ENCODE data around the gene COL18A1. TPM values are rescaled to one million over a fixed set of nuclear protein-coding genes. Genes with fewer than 3 reads are reported as not detected.

The COL18A1 gene
- total RNA-seq, 1 experiment from 2014 or later, result 77.0 TPM

GRCh38 chr21:45452696-45453307, 47.8 kb downstream of the COL18A1 start:
- Histone ChIP-seq H3K4me2 (ENCODE audit: low read length) (no peak overlapping the region), H3K27me3 (ENCODE audit: low read length) (no peaks in the 10 kb centered on the region), H3K9ac (ENCODE audit: low read length) (no peak overlapping the region), H4K20me1 (ENCODE audit: low read length) (0 out of 2 replicates have a peak, but pooled peaks cover 6% of the 10 kb centered on the region), H3K79me2 (ENCODE audit: low read length) (no peaks in the 10 kb centered on the region), H3F3A (ENCODE audit: low read length, unreplicated experiment) (peaks cover 8% of the 10 kb centered on the region), H3K27ac (ENCODE audit: low read length) (no peak overlapping the region), H3K4me1 (ENCODE audit: insufficient read depth, low read length) (peaks cover 13% of the 10 kb centered on the region), H3K4me3 (ENCODE audit: low read length) (no peak overlapping the region), H3K36me3 (ENCODE audit: low read depth, low read length) (0 out of 2 replicates have a peak, but pooled peaks cover 2% of the 10 kb centered on the region), H3K9me3 (ENCODE audit: low read length) (peaks cover 3% of the 10 kb centered on the region; the same call in 1 of the 2 replicates), H2AFZ (ENCODE audit: low read length) (no peak overlapping the region), H3K9me2 (replicated peaks; ENCODE audit: low read length) (no peaks in the 10 kb centered on the region)
- ATAC-seq (no peak), DNase-seq (no peak)
- POLR2A ChIA-PET (ENCODE audit: unreplicated experiment), result no interaction called here
- CTCF ChIA-PET, result no interaction called here
- no TSS peak for BruUV-seq (replicated peaks)
- TF ChIP-seq CTCF (conservative IDR thresholded peaks at IDR 0.05; ENCODE audit: low read depth, low read length), result no peak
- TF ChIP-seq EZH2 (IDR thresholded peaks at IDR 0.05; ENCODE audit: low read length, unreplicated experiment), result no peak
- TF ChIP-seq EZH2phosphoT487 (IDR thresholded peaks at IDR 0.05; ENCODE audit: borderline replicate concordance, low read length), result no peak
- intact Hi-C loops (cut with micrococcal nuclease), result no loop called here

- TF ChIP-seq EZH2 (IDR thresholded peaks at IDR 0.05; ENCODE audit: low read length, unreplicated experiment), result no peak
- TF ChIP-seq CTCF (conservative IDR thresholded peaks at IDR 0.05; ENCODE audit: low read depth, low read length), result no peak
- TF ChIP-seq EZH2phosphoT487 (IDR thresholded peaks at IDR 0.05; ENCODE audit: borderline replicate concordance, low read length), result no peak
- no peak overlapping the region for H3K27ac ChIP-seq (ENCODE audit: low read length)
- H3K4me2 ChIP-seq (ENCODE audit: low read length), result no peak overlapping the region
Observed at GRCh38 chr21:45453308-45453950, 48.5 kb downstream of the COL18A1 start.

More at GRCh38 chr21:45453308-45453950, 48.5 kb downstream of the COL18A1 start:
- no TSS peak for BruUV-seq (replicated peaks)
- Histone ChIP-seq H2AFZ (ENCODE audit: low read length) (no peak overlapping the region), H3K27me3 (ENCODE audit: low read length) (no peaks in the 10 kb centered on the region), H3K9me2 (replicated peaks; ENCODE audit: low read length) (no peaks in the 10 kb centered on the region), H3K4me3 (ENCODE audit: low read length) (no peak overlapping the region), H3K4me1 (ENCODE audit: insufficient read depth, low read length) (peaks cover 13% of the 10 kb centered on the region), H3K9ac (ENCODE audit: low read length) (no peak overlapping the region), H3K36me3 (ENCODE audit: low read depth, low read length) (0 out of 2 replicates have a peak, but pooled peaks cover 2% of the 10 kb centered on the region), H4K20me1 (ENCODE audit: low read length) (0 out of 2 replicates have a peak, but pooled peaks cover 6% of the 10 kb centered on the region), H3K9me3 (ENCODE audit: low read length) (peaks cover 3% of the 10 kb centered on the region; the same call in 1 of the 2 replicates), H3F3A (ENCODE audit: low read length, unreplicated experiment) (peaks cover 8% of the 10 kb centered on the region), H3K79me2 (ENCODE audit: low read length) (no peaks in the 10 kb centered on the region)
- ChIA-PET CTCF (no interaction called here), POLR2A (ENCODE audit: unreplicated experiment) (no interaction called here)
- ATAC-seq, result no peak
- no peak for DNase-seq
- intact Hi-C loops (cut with micrococcal nuclease), result no loop called here
